IMR-90 (cell line): Measurements from ENCODE around the gene RAPGEF1. TPM values are rescaled to one million over a fixed set of nuclear protein-coding genes. Genes with fewer than 3 reads are reported as not detected.

Source experiments
- ATAC-seq: fragments of 200-7000 bp; cut with Tn5 transposase; 2 replicates; pipeline ENCODE4 v1.9.1; 2020; ENCODE audit warnings: low read depth, mild to moderate bottlenecking, moderate library complexity
- BruUV-seq: library from RNA; stranded (reverse); fragments of 400-500 nt; replicated peaks from 2 replicates; lab custom pipeline; 2021; lab: Mats Ljungman, UMichigan
- CTCF ChIA-PET: fragments of 300-600 bp; formaldehyde crosslinking; extraction: SDS; loops from one replicate; lab custom pipeline; 2021; ENCODE audit warnings: antibody characterized with exemption; lab: Yijun Ruan, JAX
- POLR2A ChIA-PET: fragments of 300-600 bp; sonication (Branson Sonifier 250); formaldehyde crosslinking; loops from one replicate; lab custom pipeline; 2022; ENCODE audit warnings: antibody characterized with exemption; ENCODE audit not compliant: unreplicated experiment; lab: Charles Lee
- DNase-seq: peaks from one replicate; pipeline ENCODE4 v3.0.0; 2013
- H2AFZ ChIP-seq: replicated peaks from 2 replicates; pipeline ENCODE3; 2013; ENCODE audit warnings: low read length, mild to moderate bottlenecking; ENCODE audit not compliant: poor library complexity
- H2AK5ac ChIP-seq: 2 replicates; pipeline ENCODE4 v1.6.1; 2013; ENCODE audit warnings: low read depth, low read length, inconsistent platforms
- H2AK9ac ChIP-seq: replicated peaks from 2 replicates; pipeline ENCODE3; 2013; ENCODE audit warnings: mild to moderate bottlenecking, low read depth, low read length, moderate library complexity; ENCODE audit not compliant: poor library complexity
- H2BK120ac ChIP-seq: 2 replicates; pipeline ENCODE4 v1.6.1; 2013; ENCODE audit warnings: low read depth, low read length, inconsistent platforms
- H2BK15ac ChIP-seq: 3 replicates; pipeline ENCODE4 v1.6.1; 2013; ENCODE audit warnings: low read depth, low read length, inconsistent platforms
- H2BK20ac ChIP-seq: 2 replicates; pipeline ENCODE4 v1.6.1; 2013; ENCODE audit warnings: low read depth, mild to moderate bottlenecking, inconsistent platforms, low read length, moderate library complexity
- H2BK5ac ChIP-seq: 2 replicates; pipeline ENCODE4 v1.6.1; 2013; ENCODE audit warnings: mild to moderate bottlenecking, low read depth, low read length, inconsistent platforms; ENCODE audit not compliant: poor library complexity, severe bottlenecking
- H3K14ac ChIP-seq: replicated peaks from 2 replicates; pipeline ENCODE4 v1.6.1; 2013; ENCODE audit warnings: low read depth, low read length, inconsistent platforms
- H3K18ac ChIP-seq: 2 replicates; pipeline ENCODE4 v1.6.1; 2013; ENCODE audit warnings: low read depth, low read length, control low read depth
- H3K23ac ChIP-seq: 2 replicates; pipeline ENCODE4 v1.6.1; 2013; ENCODE audit warnings: low read depth, low read length, inconsistent platforms
- H3K27ac ChIP-seq: 2 replicates; pipeline ENCODE4 v1.5.1; 2013; ENCODE audit warnings: mild to moderate bottlenecking, control low read depth, low read length; ENCODE audit not compliant: insufficient read depth
- H3K27me3 ChIP-seq: 2 replicates; pipeline ENCODE4 v1.6.1; 2013; ENCODE audit warnings: low read length; ENCODE audit not compliant: control insufficient read depth, insufficient read depth
- H3K36me3 ChIP-seq: 2 replicates; pipeline ENCODE4 v1.6.1; 2013; ENCODE audit warnings: low read length, mixed read lengths; ENCODE audit not compliant: control insufficient read depth, insufficient read depth
- H3K4ac ChIP-seq: 2 replicates; pipeline ENCODE4 v1.6.1; 2013; ENCODE audit warnings: low read depth, low read length, inconsistent platforms
- H3K4me1 ChIP-seq: 2 replicates; pipeline ENCODE4 v1.6.1; 2013; ENCODE audit warnings: low read length, mixed read lengths; ENCODE audit not compliant: control insufficient read depth, insufficient read depth
- H3K4me2 ChIP-seq: 2 replicates; pipeline ENCODE4 v1.6.1; 2013; ENCODE audit warnings: low read depth, mild to moderate bottlenecking, control low read depth, low read length, moderate library complexity
- H3K4me3 ChIP-seq: 2 replicates; pipeline ENCODE4 v1.5.1; 2013; ENCODE audit warnings: low read depth, mild to moderate bottlenecking, control low read depth, low read length, moderate library complexity; ENCODE audit not compliant: insufficient read depth
- H3K56ac ChIP-seq: 2 replicates; pipeline ENCODE4 v1.6.1; 2013; ENCODE audit warnings: low read length, inconsistent platforms; ENCODE audit not compliant: insufficient read depth; ENCODE audit errors: extremely low read depth
- H3K79me1 ChIP-seq, 2 experiments: 2 replicates each; pipeline ENCODE4 v1.6.1; 2013; ENCODE audit warnings: low read length in 2 of 2, inconsistent platforms in 1 of 2, low read depth in 1 of 2
- H3K9ac ChIP-seq: 2 replicates; pipeline ENCODE4 v1.6.1; 2013; ENCODE audit warnings: low read depth, low read length, control low read depth
- H3K9me1 ChIP-seq: 2 replicates; pipeline ENCODE4 v1.6.1; 2013; ENCODE audit warnings: low read length, inconsistent platforms; ENCODE audit not compliant: insufficient read depth
- H3K9me3 ChIP-seq: 2 replicates; pipeline ENCODE4 v1.6.1; 2013; ENCODE audit warnings: low read length; ENCODE audit not compliant: control insufficient read depth, insufficient read depth
- H4K20me1 ChIP-seq: 2 replicates; pipeline ENCODE4 v1.6.1; 2013; ENCODE audit warnings: low read length, inconsistent platforms; ENCODE audit not compliant: insufficient read depth
- H4K5ac ChIP-seq: 2 replicates; pipeline ENCODE4 v1.6.1; 2013; ENCODE audit warnings: mild to moderate bottlenecking, low read depth, low read length, control low read depth
- H4K8ac ChIP-seq, 2 experiments: 2 replicates each; pipeline ENCODE4 v1.6.1; 2013; ENCODE audit warnings: low read depth in 2 of 2, low read length in 2 of 2, control low read depth in 1 of 2, inconsistent platforms in 1 of 2
- H4K91ac ChIP-seq: 2 replicates; pipeline ENCODE4 v1.6.1; 2013; ENCODE audit warnings: low read depth, low read length, inconsistent platforms; ENCODE audit not compliant: insufficient read depth
- BHLHE40 ChIP-seq: fragments of 150-350 bp; IDR thresholded peaks from 2 replicates; pipeline ENCODE4 v1.6.1; 2016; ENCODE audit warnings: mild to moderate bottlenecking, low read depth, low read length
- CEBPB ChIP-seq: IDR thresholded peaks from 2 replicates; pipeline ENCODE4 v1.6.1; 2012; ENCODE audit warnings: low read depth, low read length, improper control_type of control experiment
- SMC3 ChIP-seq: fragments of 150-350 bp; IDR thresholded peaks from 2 replicates; pipeline ENCODE4 v1.6.1; 2016; ENCODE audit warnings: low read depth, mild to moderate bottlenecking, antibody characterized with exemption, low read length, moderate library complexity
- USF2 ChIP-seq: fragments of 150-350 bp; IDR thresholded peaks from 2 replicates; pipeline ENCODE4 v1.6.1; 2017; ENCODE audit warnings: mild to moderate bottlenecking, antibody characterized with exemption, low read length, low read depth
- WGBS, 2 experiments: methylation state at CpG; one replicate each; pipeline versions ENCODE4 v1.1.5 to v1.1.7; 2013; ENCODE audit warnings: missing lambda C conversion rate in 2 of 2; ENCODE audit not compliant: insufficient read length in 1 of 2; ENCODE audit errors: extremely low coverage in 2 of 2; 5-methylcytosine and 5-hydroxymethylcytosine counted together
- dilution Hi-C: fragments of 300-500 bp; cut with HindIII; formaldehyde crosslinking; loops from one replicate; pipeline ENCODE4 v1.14.3; 2018; ENCODE audit warnings: low sequenced_read_pairs; ENCODE audit not compliant: unreplicated experiment
- in situ Hi-C: fragments of 300-500 bp; cut with MboI; formaldehyde crosslinking; loops from 3 replicates; pipeline ENCODE4 v1.14.3; 2019; ENCODE audit warnings: low sequenced_read_pairs, inconsistent platforms, mixed read lengths
- intact Hi-C: fragments of 100-400 bp; cut with micrococcal nuclease; formaldehyde crosslinking; loops from 2 replicates; pipeline ENCODE4 v1.10.0; 2022
- polyA plus RNA-seq, 3 experiments: library from polyadenylated mRNA; depleted of rRNA; stranded (reverse); fragments of >200 nt; gene quantifications; 2 replicates each; pipeline ENCODE4 v1.2.3, GENCODE V29; 2012; ENCODE audit warnings: low replicate concordance in 1 of 3
- total RNA-seq: library from RNA; depleted of rRNA; stranded (reverse); fragments of >200 nt; gene quantifications from 2 replicates; pipeline ENCODE4 v1.2.3, GENCODE V29; 2012

Gene RAPGEF1
- total and polyA plus RNA-seq, 2 of the 4 experiments (the other 2 are of a cell fraction): 13.1 to 22.3 TPM

GRCh38 chr9:131610231-131610761 is 129.6 kb downstream of the RAPGEF1 start (continued):
- no peak for TF ChIP-seq CEBPB

DNA sequence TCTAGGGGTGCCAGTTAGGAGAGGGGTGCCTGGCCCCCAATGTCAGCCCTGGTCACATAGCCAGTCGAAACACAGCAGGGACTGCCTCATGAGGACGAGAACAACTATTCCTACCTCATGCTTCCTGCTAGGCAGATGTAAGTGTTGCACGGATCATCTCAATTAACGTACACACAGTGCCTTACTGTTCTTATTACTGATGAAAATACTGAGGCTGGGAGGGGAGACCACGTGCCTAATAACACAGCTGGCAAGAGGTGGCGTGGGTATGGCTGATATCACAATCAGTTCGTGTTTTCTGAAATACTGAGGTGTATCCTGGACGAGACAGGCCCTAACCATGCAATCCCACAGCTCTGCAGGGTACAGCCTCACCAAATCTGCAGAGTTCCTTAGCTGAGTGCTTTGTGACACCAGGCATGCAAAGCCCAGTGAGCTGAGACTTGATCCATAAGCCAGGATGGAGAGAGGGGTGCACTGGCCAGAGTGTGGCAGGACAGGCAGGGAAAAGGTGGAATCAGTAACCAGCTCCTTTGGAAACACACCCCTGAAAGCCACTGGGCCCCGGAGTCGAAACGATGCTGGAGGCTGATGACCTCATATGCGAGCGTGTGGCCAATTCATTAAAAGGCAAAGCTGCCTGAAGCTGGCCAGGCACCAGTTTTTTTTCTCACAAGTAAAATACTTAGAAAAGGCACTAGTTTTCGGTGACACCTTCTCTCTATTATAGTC is 130.6 kb downstream of the RAPGEF1 start:
- H2AK9ac ChIP-seq: peak overlapping the region; percentile 33
- peaks cover 4 to 22% of the 10 kb centered on the region in 2 experiments; a peak in 3 of 4 replicates for H3K79me1 ChIP-seq
- peak overlapping the region; percentile 59 for H3K4me2 ChIP-seq
- TF ChIP-seq USF2 (peak; percentile 11; the same call in 1 of the 2 replicates), SMC3 (no peak), BHLHE40 (0 out of 2 replicates have a peak, but pooled peaks have one; percentile 17)
- CTCF ChIA-PET: interaction anchor here (0.9 to 2.2 kb wide), 3 partner anchors 16 to 131 kb away, joined by 3 to 9 read pairs (median 7); no protein-coding TSS in a partner anchor
- peak overlapping the region; percentile 58 for H3K14ac ChIP-seq
- DNase-seq (peak; percentile 74), ATAC-seq (peak; percentile 12)
- peak overlapping the region; percentile 83 for H3K4ac ChIP-seq
- in situ Hi-C loops: no loop called here
- H4K20me1 ChIP-seq: peaks cover 10% of the 10 kb centered on the region
- peak overlapping the region; percentile 26; the same call in 1 of the 2 replicates for H3K23ac ChIP-seq
- H3K36me3 ChIP-seq: peaks cover 3% of the 10 kb centered on the region
- no peaks in the 10 kb centered on the region for H3K27me3 ChIP-seq
- peak overlapping the region; percentile 87 for H2BK5ac ChIP-seq
- H3K18ac ChIP-seq: peak overlapping the region; percentile 43
- H2AFZ ChIP-seq: peak overlapping the region; percentile 44
- H3K9ac ChIP-seq: peak overlapping the region; percentile 22
- peak overlapping the region; percentile 57 for H2BK20ac ChIP-seq
- H3K9me3 ChIP-seq: no peaks in the 10 kb centered on the region
- H4K8ac ChIP-seq: peak overlapping the region; percentile 20 to 48; a peak in 3 of 4 replicates
- H4K5ac ChIP-seq: peak overlapping the region; percentile 13
- BruUV-seq: no TSS peak
- intact Hi-C loops: loop anchor here (2.0 to 5.0 kb wide), 4 partner anchors 26 to 130 kb away; no protein-coding TSS in a partner anchor
- H2BK120ac ChIP-seq: peak overlapping the region; percentile 58
- H2AK5ac ChIP-seq: peak overlapping the region; percentile 89
- peak overlapping the region; percentile 49; the same call in 1 of the 3 replicates for H2BK15ac ChIP-seq
- dilution Hi-C loops: no loop called here
- H3K27ac ChIP-seq: peak overlapping the region; percentile 65
- peaks cover 35% of the 10 kb centered on the region for H3K4me1 ChIP-seq
- H3K4me3 ChIP-seq: no peak overlapping the region
- peak overlapping the region; percentile 74 for H4K91ac ChIP-seq
- POLR2A ChIA-PET: no interaction called here
- peak overlapping the region; percentile 53; the same call in 1 of the 2 replicates for H3K56ac ChIP-seq
- H3K9me1 ChIP-seq: peaks cover 42% of the 10 kb centered on the region
- WGBS, 2 experiments: 18% methylated on average over 4 of the region's 14 CpGs; no CpG with 5 or more reads in 1 of the 2 experiments
